GM12878 (cell line): ENCODE data around the gene SAMD4A. TPM values are rescaled to one million over a fixed set of nuclear protein-coding genes. Genes with fewer than 3 reads are reported as not detected.

ENCODE experiments used
- BACH1 ChIP-seq: fragments of 450-650 bp; IDR thresholded peaks from 2 replicates; pipeline ENCODE4 v1.6.1; 2017; ENCODE audit warnings: mild to moderate bottlenecking, borderline replicate concordance
- CTCF ChIP-seq, 3 experiments: IDR thresholded peaks in 2 of 3; conservative IDR thresholded peaks in 1 of 3; 2 replicates each; pipeline ENCODE4 v1.5.1; 2011; ENCODE audit warnings: low read depth in 3 of 3, low read length in 3 of 3, mild to moderate bottlenecking in 3 of 3, control low read depth in 2 of 3, moderate library complexity in 2 of 3, inconsistent platforms in 1 of 3, mixed read lengths in 1 of 3; ENCODE audit not compliant: control insufficient read depth in 2 of 3, insufficient read depth in 1 of 3; ENCODE audit errors: extremely low read depth in 1 of 3
- E2F4 ChIP-seq: IDR thresholded peaks from 2 replicates; pipeline ENCODE4 v1.6.1; 2012; ENCODE audit warnings: low read depth, low read length, improper control_type of control experiment
- EGR1 ChIP-seq, 2 experiments: IDR thresholded peaks; 1 replicate in 1 of 2; 2 replicates in 1 of 2; pipeline ENCODE4 v1.6.1; 2011 to 2012; ENCODE audit warnings: low read depth in 2 of 2, low read length in 2 of 2, borderline replicate concordance in 1 of 2, mild to moderate bottlenecking in 1 of 2, moderate library complexity in 1 of 2
- FOXK2 ChIP-seq: fragments of 450-650 bp; IDR thresholded peaks from 2 replicates; pipeline ENCODE4 v1.6.1; 2017; ENCODE audit warnings: mild to moderate bottlenecking, moderate library complexity
- GABPA ChIP-seq: IDR thresholded peaks from 2 replicates; pipeline ENCODE4 v1.6.1; 2014; ENCODE audit warnings: antibody characterized with exemption, low read depth, mild to moderate bottlenecking, inconsistent platforms
- GATAD2B ChIP-seq: fragments of 450-650 bp; conservative IDR thresholded peaks from 2 replicates; pipeline ENCODE4 v1.6.1; 2017; ENCODE audit warnings: low read depth, mild to moderate bottlenecking, moderate library complexity
- IKZF2 ChIP-seq, 2 experiments: fragments of 450-650 bp; IDR thresholded peaks; 2 replicates each; pipeline ENCODE4 v1.6.1; 2017; ENCODE audit warnings: mild to moderate bottlenecking in 2 of 2, moderate library complexity in 2 of 2
- JUNB ChIP-seq: IDR thresholded peaks from 2 replicates; pipeline ENCODE4 v1.6.1; 2016; ENCODE audit warnings: antibody characterized with exemption, mild to moderate bottlenecking
- KDM1A ChIP-seq: fragments of 200-600 bp; sonication (generic); IDR thresholded peaks from 2 replicates; pipeline ENCODE4 v1.6.1; 2016; ENCODE audit warnings: borderline replicate concordance
- MEF2A ChIP-seq: IDR thresholded peaks from 2 replicates; pipeline ENCODE4 v1.6.1; 2011; ENCODE audit warnings: low read depth, mild to moderate bottlenecking, low read length, moderate library complexity; ENCODE audit not compliant: insufficient read depth
- NFYA ChIP-seq: IDR thresholded peaks from 2 replicates; pipeline ENCODE4 v1.6.1; 2011; ENCODE audit warnings: low read depth, mild to moderate bottlenecking, low read length, improper control_type of control experiment, borderline replicate concordance
- NKRF ChIP-seq: fragments of 450-650 bp; conservative IDR thresholded peaks from 2 replicates; pipeline ENCODE4 v1.6.1; 2017; ENCODE audit warnings: mild to moderate bottlenecking, moderate library complexity
- RAD21 ChIP-seq: IDR thresholded peaks from 2 replicates; pipeline ENCODE4 v1.6.1; 2011; ENCODE audit warnings: mild to moderate bottlenecking, low read depth, low read length, moderate library complexity; ENCODE audit not compliant: insufficient read depth
- SMAD5 ChIP-seq: IDR thresholded peaks from 2 replicates; pipeline ENCODE4 v1.6.1; 2016; ENCODE audit warnings: antibody characterized with exemption, low read depth
- SPI1 ChIP-seq: IDR thresholded peaks from 2 replicates; pipeline ENCODE4 v1.6.1; 2011; ENCODE audit warnings: low read depth, mild to moderate bottlenecking, low read length, moderate library complexity, borderline replicate concordance; ENCODE audit not compliant: insufficient read depth
- ZNF217 ChIP-seq: fragments of 450-650 bp; IDR thresholded peaks from 2 replicates; pipeline ENCODE4 v1.6.1; 2017; ENCODE audit warnings: antibody characterized with exemption, mild to moderate bottlenecking
- polyA plus RNA-seq, 11 experiments: library from polyadenylated mRNA; depleted of rRNA in 4 of 11; unstranded in 6 of 11; stranded (reverse) in 5 of 11; fragments of >200 nt; fragmentation: Nextera tagmentation in 4 of 11; fragmentation: Illumina TruSeq in 1 of 11; extraction: Ambion mirVana in 4 of 11; extraction: Trizol in 1 of 11; gene quantifications; 1 replicate in 1 of 11; 2 replicates in 10 of 11; pipeline versions ENCODE4 v1.2.1 to v1.2.3, GENCODE V29; 2011 to 2016; ENCODE audit warnings: inconsistent platforms in 2 of 11, missing spikeins in 2 of 11, low read depth in 1 of 11
- total RNA-seq, 4 experiments: library from RNA; depleted of rRNA in 3 of 4; stranded (reverse); fragments of >200 nt in 3 of 4; fragmentation: Illumina TruSeq in 1 of 4; extraction: Trizol in 1 of 4; gene quantifications; 2 replicates each; pipeline versions ENCODE4 v1.2.1 to v1.2.3, GENCODE V29; 2013 to 2021
- TF ChIP-seq, protein P1 (sequence below): fragments of 450-650 bp; IDR thresholded peaks from 2 replicates; pipeline ENCODE4 v1.6.1; 2016; ENCODE audit warnings: mild to moderate bottlenecking
- TF ChIP-seq, protein P2 (sequence below): IDR thresholded peaks from 2 replicates; pipeline ENCODE4 v1.6.1; 2011; ENCODE audit warnings: mild to moderate bottlenecking, low read depth, low read length, moderate library complexity; ENCODE audit not compliant: insufficient replicate concordance
- TF ChIP-seq, protein P3 (sequence below): fragments of 450-650 bp; IDR thresholded peaks from 2 replicates; pipeline ENCODE4 v1.6.1; 2014; ENCODE audit warnings: mild to moderate bottlenecking

Gene SAMD4A
- total and polyA plus RNA-seq, 10 of the 15 experiments (the other 5 are each of a cell fraction or from before 2014, with no cell fraction given) = 0.05 to 0.56 (median 0.31) TPM

- TF ChIP-seq, protein P1, sequence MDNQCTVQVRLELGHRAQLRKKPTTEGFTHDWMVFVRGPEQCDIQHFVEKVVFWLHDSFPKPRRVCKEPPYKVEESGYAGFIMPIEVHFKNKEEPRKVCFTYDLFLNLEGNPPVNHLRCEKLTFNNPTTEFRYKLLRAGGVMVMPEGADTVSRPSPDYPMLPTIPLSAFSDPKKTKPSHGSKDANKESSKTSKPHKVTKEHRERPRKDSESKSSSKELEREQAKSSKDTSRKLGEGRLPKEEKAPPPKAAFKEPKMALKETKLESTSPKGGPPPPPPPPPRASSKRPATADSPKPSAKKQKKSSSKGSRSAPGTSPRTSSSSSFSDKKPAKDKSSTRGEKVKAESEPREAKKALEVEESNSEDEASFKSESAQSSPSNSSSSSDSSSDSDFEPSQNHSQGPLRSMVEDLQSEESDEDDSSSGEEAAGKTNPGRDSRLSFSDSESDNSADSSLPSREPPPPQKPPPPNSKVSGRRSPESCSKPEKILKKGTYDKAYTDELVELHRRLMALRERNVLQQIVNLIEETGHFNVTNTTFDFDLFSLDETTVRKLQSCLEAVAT = no peak
- TF ChIP-seq GABPA = no peak
- no peak for TF ChIP-seq KDM1A
- no peak for TF ChIP-seq IKZF2 (IDR thresholded peaks at IDR 0.05)
- TF ChIP-seq RAD21 = 0 out of 2 replicates have a peak, but pooled peaks have one; percentile 14
- TF ChIP-seq CTCF (IDR thresholded peaks at IDR 0.05 in 2 of 3, conservative IDR thresholded peaks at IDR 0.05 in 1 of 3; ENCODE audit: control insufficient read depth in 2 of 3, extremely low read depth in 1 of 3, insufficient read depth in 1 of 3, low read depth in 3 of 3, low read length in 3 of 3) = peak in 1 of 3 experiments; percentile 34; a peak in 2 of 6 replicates
- TF ChIP-seq EGR1 (IDR thresholded peaks at IDR 0.05; ENCODE audit: borderline replicate concordance in 1 of 2, low read depth in 2 of 2, low read length in 2 of 2) = 0 out of 3 replicates have a peak, but pooled peaks of 1 of the 2 experiments have one; percentile 48
- no peak for TF ChIP-seq NFYA
- TF ChIP-seq BACH1 = peak; percentile 75
- TF ChIP-seq, protein P2, sequence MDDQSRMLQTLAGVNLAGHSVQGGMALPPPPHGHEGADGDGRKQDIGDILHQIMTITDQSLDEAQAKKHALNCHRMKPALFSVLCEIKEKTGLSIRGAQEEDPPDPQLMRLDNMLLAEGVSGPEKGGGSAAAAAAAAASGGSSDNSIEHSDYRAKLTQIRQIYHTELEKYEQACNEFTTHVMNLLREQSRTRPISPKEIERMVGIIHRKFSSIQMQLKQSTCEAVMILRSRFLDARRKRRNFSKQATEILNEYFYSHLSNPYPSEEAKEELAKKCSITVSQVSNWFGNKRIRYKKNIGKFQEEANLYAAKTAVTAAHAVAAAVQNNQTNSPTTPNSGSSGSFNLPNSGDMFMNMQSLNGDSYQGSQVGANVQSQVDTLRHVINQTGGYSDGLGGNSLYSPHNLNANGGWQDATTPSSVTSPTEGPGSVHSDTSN = no peak
- no peak for TF ChIP-seq MEF2A
- no peak for TF ChIP-seq JUNB
- TF ChIP-seq ZNF217 = no peak; the same call in 1 of the 2 replicates
- TF ChIP-seq, protein P3, sequence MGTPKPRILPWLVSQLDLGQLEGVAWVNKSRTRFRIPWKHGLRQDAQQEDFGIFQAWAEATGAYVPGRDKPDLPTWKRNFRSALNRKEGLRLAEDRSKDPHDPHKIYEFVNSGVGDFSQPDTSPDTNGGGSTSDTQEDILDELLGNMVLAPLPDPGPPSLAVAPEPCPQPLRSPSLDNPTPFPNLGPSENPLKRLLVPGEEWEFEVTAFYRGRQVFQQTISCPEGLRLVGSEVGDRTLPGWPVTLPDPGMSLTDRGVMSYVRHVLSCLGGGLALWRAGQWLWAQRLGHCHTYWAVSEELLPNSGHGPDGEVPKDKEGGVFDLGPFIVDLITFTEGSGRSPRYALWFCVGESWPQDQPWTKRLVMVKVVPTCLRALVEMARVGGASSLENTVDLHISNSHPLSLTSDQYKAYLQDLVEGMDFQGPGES = no peak
- no peak for TF ChIP-seq SPI1
- TF ChIP-seq E2F4 = no peak
- no peak for TF ChIP-seq SMAD5
- no peak for TF ChIP-seq FOXK2
- 0 out of 2 replicates have a peak, but pooled peaks have one; percentile 16 for TF ChIP-seq NKRF
- TF ChIP-seq GATAD2B = peak; percentile 55; the same call in 1 of the 2 replicates
Observed at GRCh38 chr14:54566410-54567223, at the start of gene SAMD4A (continued).
